Panc1 (cell line): ENCODE data around the gene PPP2R1B. TPM values are rescaled to one million over a fixed set of nuclear protein-coding genes. Genes with fewer than 3 reads are reported as not detected.

Experiments
- ATAC-seq: fragments of 200-7000 bp; cut with Tn5 transposase; 2 replicates; pipeline ENCODE4 v1.9.1; 2020; ENCODE audit warnings: mild to moderate bottlenecking, moderate library complexity
- BruUV-seq: library from RNA; stranded (reverse); fragments of 400-500 nt; replicated peaks from 2 replicates; lab custom pipeline; 2021; lab: Mats Ljungman, UMichigan
- CTCF ChIA-PET: fragments of 300-600 bp; sonication (Branson Sonifier 250); formaldehyde crosslinking; loops from one replicate; lab custom pipeline; 2022; ENCODE audit warnings: antibody characterized with exemption; lab: Charles Lee
- POLR2A ChIA-PET: fragments of 300-600 bp; sonication (Branson Sonifier 250); formaldehyde crosslinking; loops from one replicate; lab custom pipeline; 2022; ENCODE audit warnings: antibody characterized with exemption; lab: Charles Lee
- DNase-seq: peaks from one replicate; pipeline ENCODE4 v3.0.0-alpha.2; 2010; ENCODE audit warnings: low read depth, low spot score
- H3K27ac ChIP-seq: 2 replicates; pipeline ENCODE4 v1.5.1; 2011; ENCODE audit warnings: mild to moderate bottlenecking, low read length, inconsistent platforms
- H3K27me3 ChIP-seq: fragments of 200-500 bp; sonication (Bioruptor generic); 2 replicates; pipeline ENCODE4 v1.6.0; 2014; ENCODE audit warnings: low read length, inconsistent platforms; ENCODE audit not compliant: control insufficient read depth, insufficient read depth
- H3K36me3 ChIP-seq: fragments of 200-500 bp; sonication (Bioruptor generic); 2 replicates; pipeline ENCODE4 v1.5.1; 2014; ENCODE audit warnings: inconsistent platforms, mild to moderate bottlenecking, low read length, moderate library complexity; ENCODE audit not compliant: control insufficient read depth, insufficient read depth
- H3K4me1 ChIP-seq: 2 replicates; pipeline ENCODE4 v1.5.1; 2011; ENCODE audit warnings: inconsistent platforms, mild to moderate bottlenecking, low read length, moderate library complexity; ENCODE audit not compliant: control insufficient read depth, insufficient read depth
- H3K4me3 ChIP-seq, 2 experiments: 2 replicates each; pipeline ENCODE4 v1.5.1; 2011 to 2012; ENCODE audit warnings: low read depth in 2 of 2, low read length in 2 of 2, mild to moderate bottlenecking in 2 of 2, inconsistent platforms in 1 of 2, moderate library complexity in 1 of 2
- H3K9me3 ChIP-seq: fragments of 200-500 bp; sonication (Bioruptor generic); 2 replicates; pipeline ENCODE4 v1.5.1; 2014; ENCODE audit warnings: low read depth, mild to moderate bottlenecking, inconsistent platforms, low read length, moderate library complexity; ENCODE audit not compliant: control insufficient read depth, insufficient read depth
- CTCF ChIP-seq: fragments of 450-650 bp; IDR thresholded peaks from 2 replicates; pipeline ENCODE4 v1.5.1; 2017; ENCODE audit warnings: mild to moderate bottlenecking
- POLR2AphosphoS5 ChIP-seq: IDR thresholded peaks from 2 replicates; pipeline ENCODE4 v1.6.1; 2012; ENCODE audit warnings: mild to moderate bottlenecking, low read depth, low read length, moderate library complexity
- REST ChIP-seq, 2 experiments: IDR thresholded peaks; 2 replicates each; pipeline ENCODE4 v1.6.1; 2011 to 2012; ENCODE audit warnings: low read depth in 2 of 2, control low read depth in 1 of 2, low read length in 1 of 2, mild to moderate bottlenecking in 1 of 2, moderate library complexity in 1 of 2; ENCODE audit not compliant: insufficient read depth in 1 of 2
- SIN3A ChIP-seq: IDR thresholded peaks from 2 replicates; pipeline ENCODE4 v1.6.1; 2012; ENCODE audit warnings: low read depth, mild to moderate bottlenecking, low read length, moderate library complexity, borderline replicate concordance; ENCODE audit not compliant: insufficient read depth
- TCF7L2 ChIP-seq: IDR thresholded peaks from 2 replicates; pipeline ENCODE4 v1.6.1; 2011; ENCODE audit warnings: mild to moderate bottlenecking, low read depth, low read length, inconsistent platforms
- in situ Hi-C: cut with HindIII; loops from 2 replicates; pipeline ENCODE4 v1.10.0; 2016; ENCODE audit warnings: low sequenced_read_pairs, low pct_unique_long_range_greater_than_20kb
- intact Hi-C: fragments of 100-400 bp; cut with micrococcal nuclease; formaldehyde crosslinking; loops from one replicate; pipeline ENCODE4 v1.10.0; 2022; ENCODE audit not compliant: unreplicated experiment
- total RNA-seq: library from RNA; stranded (reverse); gene quantifications from one replicate; pipeline ENCODE4 v1.2.1, GENCODE V29; 2021; ENCODE audit not compliant: unreplicated experiment

Gene PPP2R1B
- total RNA-seq, 1 experiment from 2014 or later, result 57.7 TPM

- H3K27me3 ChIP-seq, result no peaks in the 10 kb centered on the region
- H3K36me3 ChIP-seq, result no peaks in the 10 kb centered on the region
- H3K4me1 ChIP-seq, result no peaks in the 10 kb centered on the region
- TF ChIP-seq CTCF (peak; percentile 77), POLR2AphosphoS5 (no peak), REST (IDR thresholded peaks at IDR 0.05; ENCODE audit: insufficient read depth in 1 of 2, low read depth in 2 of 2, low read length in 1 of 2) (no peak)
- DNase-seq, result peak; percentile 45
- H3K4me3 ChIP-seq, result no peak overlapping the region
- BruUV-seq, result no TSS peak
- in situ Hi-C loops, result no loop called here
- peak; percentile 95 for ATAC-seq
- no peak overlapping the region for H3K27ac ChIP-seq
- CTCF ChIA-PET, result interaction anchor here (0.5 to 1.3 kb wide), 15 partner anchors 9 to 337 kb away, joined by 3 to 7 read pairs (median 3); partner anchors contain the start of gene PPP2R1B
- no peaks in the 10 kb centered on the region for H3K9me3 ChIP-seq
- intact Hi-C loops, result loop anchor here (1.0 to 5.0 kb wide), 4 partner anchors 65 to 212 kb away; no protein-coding TSS in a partner anchor
- POLR2A ChIA-PET, result interaction anchor here (0.5 kb wide), 1 partner anchor 172 kb away, joined by 8 read pairs; no protein-coding TSS in a partner anchor
Observed at GRCh38 chr11:111777094-111778046, 11.2 kb upstream of the PPP2R1B start.

GRCh38 chr11:111776398-111777093 is 10.4 kb upstream of the PPP2R1B start:
- DNase-seq (no peak), ATAC-seq (no peak)
- no peak for TF ChIP-seq CTCF
- TF ChIP-seq POLR2AphosphoS5, result no peak
- TF ChIP-seq REST (IDR thresholded peaks at IDR 0.05; ENCODE audit: insufficient read depth in 1 of 2, low read depth in 2 of 2, low read length in 1 of 2), result no peak
- no peak for TF ChIP-seq TCF7L2
- no peak for TF ChIP-seq SIN3A
- H3K27ac ChIP-seq, result no peak overlapping the region
- H3K9me3 ChIP-seq, result no peaks in the 10 kb centered on the region
- intact Hi-C loops, result loop anchor here (1.0 to 5.0 kb wide), 4 partner anchors 66 to 211 kb away; no protein-coding TSS in a partner anchor
- H3K4me3 ChIP-seq, result no peak overlapping the region
- H3K27me3 ChIP-seq, result no peaks in the 10 kb centered on the region
- no TSS peak for BruUV-seq
- ChIA-PET POLR2A (no interaction called here), CTCF (interaction anchor here (0.8 to 1.3 kb wide), 5 partner anchors 10 to 179 kb away, joined by 3 to 5 read pairs (median 3); no protein-coding TSS in a partner anchor)
- H3K36me3 ChIP-seq, result no peaks in the 10 kb centered on the region
- no peaks in the 10 kb centered on the region for H3K4me1 ChIP-seq
- in situ Hi-C loops, result no loop called here
